ENCODE results near the gene PLAA.

DNA sequence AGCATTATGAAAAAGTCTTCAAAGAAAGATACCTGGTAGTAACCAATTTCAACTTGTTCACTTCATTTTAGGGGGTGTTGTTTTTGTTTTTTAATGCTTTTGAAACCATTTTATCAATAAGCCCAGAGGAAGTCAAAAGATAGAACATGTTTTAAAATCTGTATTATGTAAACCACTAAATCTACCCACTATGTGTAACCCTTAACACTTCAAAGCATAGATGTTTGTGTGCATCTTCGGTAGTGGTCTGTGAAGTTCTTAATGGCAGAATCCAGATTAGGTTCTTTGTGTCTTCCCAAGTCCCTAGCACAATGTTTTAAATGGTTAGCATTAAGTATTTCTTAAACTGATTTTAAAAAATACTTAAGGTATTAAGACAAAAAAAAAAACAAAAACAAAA lies 6.3 kb downstream of the PLAA start:
- no peak for TF ChIP-seq POLR2A (IDR thresholded peaks at IDR 0.05; ENCODE audit: low read length)
- TF ChIP-seq GATA1 (IDR thresholded peaks at IDR 0.05; ENCODE audit: low read depth, low read length) = no peak
